T-helper 1 cell treated with Interleukin-12 subunit alpha and Interleukin-12 subunit beta and Interleukin-4 antibody, amounts not matched to agents 30 μg/mL and 1 μg/mL, for 36 hours (primary cell): ENCODE results near the gene CMTM4.
"Not testable (repeated sequence)": the region's sequence is repeated elsewhere in the genome, so short reads cannot be mapped to it uniquely, and the experiment has no call there.

Experiments used
- H3K27ac Mint-ChIP-seq: one replicate; pipeline ENCODE4 v1.8.0; 2021; ENCODE audit warnings: mild to moderate bottlenecking, mixed read lengths
- H3K27me3 Mint-ChIP-seq: one replicate; pipeline ENCODE4 v1.8.0; 2021; ENCODE audit warnings: low read depth, mixed read lengths
- H3K36me3 Mint-ChIP-seq: one replicate; pipeline ENCODE4 v1.8.0; 2021; ENCODE audit warnings: low read depth, mixed read lengths
- H3K4me1 Mint-ChIP-seq: one replicate; pipeline ENCODE4 v1.8.0; 2021; ENCODE audit warnings: low read depth, mixed read lengths
- H3K4me3 Mint-ChIP-seq: one replicate; pipeline ENCODE4 v1.8.0; 2021; ENCODE audit warnings: mild to moderate bottlenecking, moderate library complexity, mixed read lengths
- H3K9me3 Mint-ChIP-seq: one replicate; pipeline ENCODE4 v1.8.0; 2021; ENCODE audit warnings: mixed read lengths

Gene CMTM4

DNA sequence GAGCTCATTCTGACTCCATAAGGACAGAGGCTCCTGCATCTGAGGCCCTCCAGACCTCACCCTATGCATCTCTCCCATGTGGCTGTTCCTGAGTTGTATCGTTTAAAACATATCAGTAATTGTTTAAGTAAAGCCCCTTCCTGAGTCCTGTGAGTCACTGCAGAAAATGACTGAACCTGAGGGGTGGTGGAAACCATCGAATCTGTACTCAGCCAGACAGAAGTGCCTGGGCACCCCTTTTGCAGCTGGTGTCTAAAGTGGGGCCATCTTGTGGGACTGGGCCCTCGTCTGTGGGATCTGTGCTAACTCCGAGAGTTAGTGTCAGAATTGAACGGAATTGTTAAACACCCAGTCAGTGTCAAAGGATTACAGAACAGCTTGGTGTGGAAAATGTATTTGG, 66.7 kb downstream of the CMTM4 start:
- H3K27me3 Mint-ChIP-seq = no peaks in the 10 kb centered on the region
- H3K4me1 Mint-ChIP-seq = no peaks in the 10 kb centered on the region
- H3K9me3 Mint-ChIP-seq = no peaks in the 10 kb centered on the region
- H3K4me3 Mint-ChIP-seq = no peak overlapping the region
- no peak overlapping the region for H3K27ac Mint-ChIP-seq
- no peaks in the 10 kb centered on the region for H3K36me3 Mint-ChIP-seq

GRCh38 chr16:66627611-66628378, 68.7 kb downstream of the CMTM4 start:
- H3K36me3 Mint-ChIP-seq, H3K27me3 Mint-ChIP-seq, H3K9me3 Mint-ChIP-seq, H3K4me1 Mint-ChIP-seq, H3K4me3 Mint-ChIP-seq, H3K27ac Mint-ChIP-seq: not testable (repeated sequence)

GRCh38 chr16:66623755-66624154, 72.8 kb downstream of the CMTM4 start:
- H3K9me3 Mint-ChIP-seq = no peaks in the 10 kb centered on the region
- H3K4me1 Mint-ChIP-seq = no peaks in the 10 kb centered on the region

DNA sequence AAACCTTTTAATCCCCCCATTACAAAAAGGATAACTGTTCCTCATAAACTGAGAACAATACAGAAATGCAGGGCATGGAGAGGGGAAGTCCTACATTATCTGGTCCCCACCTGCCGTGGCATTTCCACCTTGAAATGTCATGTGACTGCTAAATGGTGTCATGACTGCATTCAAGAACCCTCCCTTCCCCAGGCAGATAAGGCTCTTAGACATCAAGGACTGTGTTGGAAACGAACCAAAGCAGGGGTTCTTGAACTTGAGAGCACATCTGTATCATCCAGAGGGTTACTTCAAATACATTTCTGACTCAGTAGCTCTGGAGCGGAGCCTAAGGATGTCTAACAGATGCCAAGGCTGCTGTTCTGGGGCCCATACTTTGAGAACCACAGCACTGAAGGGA, 73.7 kb downstream of the CMTM4 start:
- H3K27me3 Mint-ChIP-seq = no peaks in the 10 kb centered on the region
- no peak overlapping the region for H3K27ac Mint-ChIP-seq
- H3K4me1 Mint-ChIP-seq = no peaks in the 10 kb centered on the region
- no peaks in the 10 kb centered on the region for H3K9me3 Mint-ChIP-seq
- no peaks in the 10 kb centered on the region for H3K36me3 Mint-ChIP-seq
- H3K4me3 Mint-ChIP-seq = no peak overlapping the region

More at GRCh38 chr16:66623755-66624154, 72.8 kb downstream of the CMTM4 start:
- Mint-ChIP-seq H3K27ac (no peak overlapping the region), H3K4me3 (no peak overlapping the region), H3K27me3 (no peaks in the 10 kb centered on the region), H3K36me3 (no peaks in the 10 kb centered on the region)

- Mint-ChIP-seq H3K27me3 (no peaks in the 10 kb centered on the region), H3K4me1 (no peaks in the 10 kb centered on the region), H3K9me3 (no peaks in the 10 kb centered on the region), H3K4me3 (no peak overlapping the region), H3K27ac (no peak overlapping the region), H3K36me3 (no peaks in the 10 kb centered on the region)
These were observed 74.6 kb downstream of the CMTM4 start for GRCh38 chr16:66621973-66622372.

- Mint-ChIP-seq H3K27ac (no peak overlapping the region), H3K4me1 (no peaks in the 10 kb centered on the region), H3K27me3 (no peaks in the 10 kb centered on the region), H3K36me3 (no peaks in the 10 kb centered on the region), H3K9me3 (no peaks in the 10 kb centered on the region), H3K4me3 (no peak overlapping the region)
These were observed 76.1 kb downstream of the CMTM4 start for GRCh38 chr16:66620429-66620795.

GRCh38 chr16:66619534-66620428, 76.8 kb downstream of the CMTM4 start:
- H3K4me1 Mint-ChIP-seq = no peaks in the 10 kb centered on the region
- no peak overlapping the region for H3K27ac Mint-ChIP-seq
- no peaks in the 10 kb centered on the region for H3K27me3 Mint-ChIP-seq
- H3K4me3 Mint-ChIP-seq = no peak overlapping the region
- peaks cover 5% of the 10 kb centered on the region for H3K36me3 Mint-ChIP-seq
- no peaks in the 10 kb centered on the region for H3K9me3 Mint-ChIP-seq

DNA sequence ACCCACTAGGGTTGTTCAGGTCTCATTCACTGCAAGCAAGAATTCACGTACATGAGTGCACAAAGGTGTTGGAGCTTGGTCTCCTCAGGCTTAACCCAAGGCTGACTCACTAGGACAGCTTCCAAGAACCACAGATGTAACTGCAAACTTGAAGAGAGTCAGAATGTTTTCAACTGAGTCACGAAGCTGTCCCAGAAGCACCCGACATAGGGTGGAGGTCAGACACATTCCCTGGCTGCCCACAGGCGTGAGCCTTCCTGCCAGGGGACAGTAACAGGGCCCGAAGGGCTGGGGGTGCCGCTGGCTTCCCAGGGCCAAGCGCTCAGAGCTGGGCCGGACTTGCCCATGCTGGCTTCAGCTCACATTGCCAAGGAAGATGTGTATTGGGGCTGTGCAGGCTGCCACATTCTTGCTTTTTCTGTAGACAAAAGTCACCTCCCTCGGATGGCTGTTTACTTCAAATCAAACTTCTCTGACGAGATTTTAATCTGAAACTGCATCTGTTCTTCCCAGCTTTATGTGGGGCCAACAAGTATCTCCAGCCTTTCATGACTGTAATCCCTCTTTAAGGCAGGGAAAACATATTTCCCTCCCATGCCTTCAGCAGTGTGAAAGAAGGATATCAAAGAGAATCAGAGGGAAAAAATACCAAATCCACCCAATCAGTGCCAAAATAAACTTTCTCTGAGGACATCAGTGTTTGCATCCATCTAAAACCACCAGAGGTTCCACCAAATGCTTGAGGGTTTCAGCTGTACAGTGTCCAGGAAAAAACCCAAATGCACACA, 77.8 kb downstream of the CMTM4 start:
- Mint-ChIP-seq H3K27me3 (no peaks in the 10 kb centered on the region), H3K4me3 (no peak overlapping the region), H3K9me3 (no peaks in the 10 kb centered on the region), H3K36me3 (peaks cover 11% of the 10 kb centered on the region), H3K4me1 (no peaks in the 10 kb centered on the region), H3K27ac (no peak overlapping the region)

DNA sequence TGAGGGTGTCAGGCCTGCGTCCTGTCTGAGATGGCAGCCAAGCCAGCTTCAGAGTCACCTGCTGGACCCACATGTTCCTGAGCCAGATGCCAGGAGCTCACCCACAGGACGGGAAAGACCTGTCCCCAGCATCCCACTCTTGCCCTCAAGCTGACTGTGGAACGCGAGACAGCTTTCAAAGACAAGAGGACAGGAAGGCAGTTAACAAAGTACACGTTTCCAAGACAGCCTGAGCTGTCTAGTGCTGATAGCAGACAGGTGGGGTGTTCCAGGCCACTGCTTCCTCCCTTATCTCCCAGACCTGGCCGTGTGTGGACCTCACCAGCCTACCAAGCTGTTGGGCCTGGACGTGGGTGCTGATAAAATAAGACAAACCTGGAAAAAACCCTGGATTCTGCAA, 78.8 kb downstream of the CMTM4 start:
- Mint-ChIP-seq H3K9me3 (no peaks in the 10 kb centered on the region), H3K4me3 (no peak overlapping the region), H3K27me3 (no peaks in the 10 kb centered on the region), H3K36me3 (peaks cover 11% of the 10 kb centered on the region), H3K4me1 (no peaks in the 10 kb centered on the region), H3K27ac (no peak overlapping the region)

- H3K36me3 Mint-ChIP-seq = peaks cover 13% of the 10 kb centered on the region
- H3K4me3 Mint-ChIP-seq = no peak overlapping the region
- H3K27ac Mint-ChIP-seq = no peak overlapping the region
- H3K4me1 Mint-ChIP-seq = no peaks in the 10 kb centered on the region
- no peaks in the 10 kb centered on the region for H3K27me3 Mint-ChIP-seq
- no peaks in the 10 kb centered on the region for H3K9me3 Mint-ChIP-seq
These were observed 79.5 kb downstream of the CMTM4 start for GRCh38 chr16:66617010-66617434.

GRCh38 chr16:66616592-66616991, 80.0 kb downstream of the CMTM4 start:
- H3K36me3 Mint-ChIP-seq = peaks cover 13% of the 10 kb centered on the region
- H3K27me3 Mint-ChIP-seq = no peaks in the 10 kb centered on the region
- H3K4me1 Mint-ChIP-seq = no peaks in the 10 kb centered on the region
- H3K9me3 Mint-ChIP-seq = no peaks in the 10 kb centered on the region
- H3K4me3 Mint-ChIP-seq = no peak overlapping the region
- no peak overlapping the region for H3K27ac Mint-ChIP-seq

GRCh38 chr16:66616169-66616568, 80.4 kb downstream of the CMTM4 start:
- H3K4me1 Mint-ChIP-seq = no peaks in the 10 kb centered on the region
- peaks cover 16% of the 10 kb centered on the region for H3K36me3 Mint-ChIP-seq
- H3K27me3 Mint-ChIP-seq = no peaks in the 10 kb centered on the region
- H3K4me3 Mint-ChIP-seq = no peak overlapping the region
- H3K27ac Mint-ChIP-seq = no peak overlapping the region
- no peaks in the 10 kb centered on the region for H3K9me3 Mint-ChIP-seq

GRCh38 chr16:66614161-66614802, 82.3 kb downstream of the CMTM4 start:
- peaks cover 31% of the 10 kb centered on the region for H3K36me3 Mint-ChIP-seq
- no peak overlapping the region for H3K27ac Mint-ChIP-seq
- no peaks in the 10 kb centered on the region for H3K4me1 Mint-ChIP-seq
- no peaks in the 10 kb centered on the region for H3K27me3 Mint-ChIP-seq
- H3K9me3 Mint-ChIP-seq = no peaks in the 10 kb centered on the region
- no peak overlapping the region for H3K4me3 Mint-ChIP-seq

- no peaks in the 10 kb centered on the region for H3K27me3 Mint-ChIP-seq
- H3K36me3 Mint-ChIP-seq = peaks cover 36% of the 10 kb centered on the region
- H3K4me1 Mint-ChIP-seq = peaks cover 8% of the 10 kb centered on the region
- H3K27ac Mint-ChIP-seq = no peak overlapping the region
- H3K4me3 Mint-ChIP-seq = no peak overlapping the region
- H3K9me3 Mint-ChIP-seq = no peaks in the 10 kb centered on the region
These were observed 84.1 kb downstream of the CMTM4 start for GRCh38 chr16:66612422-66612821.
